Measurements from ENCODE around the gene STK32A.

The STK32A gene

DNA sequence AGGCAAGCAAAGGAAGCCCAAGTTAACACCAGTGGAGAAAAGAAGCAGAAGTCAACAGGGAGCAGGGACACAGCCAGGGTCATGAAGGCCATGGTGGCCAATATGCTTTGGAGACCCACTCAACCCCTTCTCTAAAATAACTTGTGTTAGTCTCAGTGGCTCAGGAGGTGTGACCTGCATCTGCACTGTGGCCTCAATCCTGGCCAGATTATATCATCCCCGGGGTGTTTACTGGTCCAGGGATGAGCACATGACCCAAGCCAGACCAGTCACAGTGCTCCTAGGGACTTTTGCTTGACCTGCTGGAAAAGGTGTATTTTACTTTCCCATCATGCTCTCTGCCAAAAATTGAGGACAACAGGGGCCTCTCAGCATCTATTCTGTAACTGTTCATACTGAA is 169.9 kb downstream of the STK32A start:
- H3K27me3 Mint-ChIP-seq (ENCODE audit: low read depth), result peaks cover 3% of the 10 kb centered on the region

DNA sequence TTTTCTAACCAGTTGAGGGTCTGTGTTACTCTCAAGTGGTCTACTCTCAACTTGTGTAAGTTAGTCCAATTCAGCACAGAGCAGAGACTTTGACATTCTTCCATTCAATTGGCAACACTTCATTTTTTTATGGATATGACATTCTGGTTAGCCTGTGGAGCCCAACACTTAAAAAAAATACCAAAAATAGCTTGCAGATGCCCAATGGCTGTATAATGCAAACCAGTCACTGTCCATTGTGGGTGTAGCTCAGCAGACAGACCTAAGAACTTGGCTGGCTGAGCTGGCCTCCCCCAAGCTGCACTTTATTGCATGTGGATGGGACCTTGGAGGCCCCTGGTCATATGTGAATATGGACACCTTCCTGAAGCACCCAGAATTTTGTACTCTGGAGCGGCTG is 171.8 kb downstream of the STK32A start:
- TF ChIP-seq, protein P1, sequence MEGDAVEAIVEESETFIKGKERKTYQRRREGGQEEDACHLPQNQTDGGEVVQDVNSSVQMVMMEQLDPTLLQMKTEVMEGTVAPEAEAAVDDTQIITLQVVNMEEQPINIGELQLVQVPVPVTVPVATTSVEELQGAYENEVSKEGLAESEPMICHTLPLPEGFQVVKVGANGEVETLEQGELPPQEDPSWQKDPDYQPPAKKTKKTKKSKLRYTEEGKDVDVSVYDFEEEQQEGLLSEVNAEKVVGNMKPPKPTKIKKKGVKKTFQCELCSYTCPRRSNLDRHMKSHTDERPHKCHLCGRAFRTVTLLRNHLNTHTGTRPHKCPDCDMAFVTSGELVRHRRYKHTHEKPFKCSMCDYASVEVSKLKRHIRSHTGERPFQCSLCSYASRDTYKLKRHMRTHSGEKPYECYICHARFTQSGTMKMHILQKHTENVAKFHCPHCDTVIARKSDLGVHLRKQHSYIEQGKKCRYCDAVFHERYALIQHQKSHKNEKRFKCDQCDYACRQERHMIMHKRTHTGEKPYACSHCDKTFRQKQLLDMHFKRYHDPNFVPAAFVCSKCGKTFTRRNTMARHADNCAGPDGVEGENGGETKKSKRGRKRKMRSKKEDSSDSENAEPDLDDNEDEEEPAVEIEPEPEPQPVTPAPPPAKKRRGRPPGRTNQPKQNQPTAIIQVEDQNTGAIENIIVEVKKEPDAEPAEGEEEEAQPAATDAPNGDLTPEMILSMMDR (IDR thresholded peaks at IDR 0.05; ENCODE audit: unreplicated experiment in 3 of 3), result no peak
- Mint-ChIP-seq H3K4me1 (peaks cover 31% of the 10 kb centered on the region), H3K27me3 (ENCODE audit: low read depth) (peaks cover 3% of the 10 kb centered on the region), H3K4me3 (no peak overlapping the region), H3K9me3 (no peaks in the 10 kb centered on the region), H3K27ac (peak overlapping the region; percentile 8 to 90 (median 16)), H3K36me3 (ENCODE audit: low read depth) (peaks cover 31% of the 10 kb centered on the region)

More for the DNA sequence above, 169.9 kb downstream of the STK32A start:
- Mint-ChIP-seq H3K27ac (peak overlapping the region in 1 of 3 experiments; percentile 34), H3K4me1 (peaks cover 19% of the 10 kb centered on the region), H3K9me3 (no peaks in the 10 kb centered on the region), H3K4me3 (no peak overlapping the region), H3K36me3 (ENCODE audit: low read depth) (peaks cover 41% of the 10 kb centered on the region)
- TF ChIP-seq, protein P1 (IDR thresholded peaks at IDR 0.05; ENCODE audit: unreplicated experiment in 3 of 3), result no peak

DNA sequence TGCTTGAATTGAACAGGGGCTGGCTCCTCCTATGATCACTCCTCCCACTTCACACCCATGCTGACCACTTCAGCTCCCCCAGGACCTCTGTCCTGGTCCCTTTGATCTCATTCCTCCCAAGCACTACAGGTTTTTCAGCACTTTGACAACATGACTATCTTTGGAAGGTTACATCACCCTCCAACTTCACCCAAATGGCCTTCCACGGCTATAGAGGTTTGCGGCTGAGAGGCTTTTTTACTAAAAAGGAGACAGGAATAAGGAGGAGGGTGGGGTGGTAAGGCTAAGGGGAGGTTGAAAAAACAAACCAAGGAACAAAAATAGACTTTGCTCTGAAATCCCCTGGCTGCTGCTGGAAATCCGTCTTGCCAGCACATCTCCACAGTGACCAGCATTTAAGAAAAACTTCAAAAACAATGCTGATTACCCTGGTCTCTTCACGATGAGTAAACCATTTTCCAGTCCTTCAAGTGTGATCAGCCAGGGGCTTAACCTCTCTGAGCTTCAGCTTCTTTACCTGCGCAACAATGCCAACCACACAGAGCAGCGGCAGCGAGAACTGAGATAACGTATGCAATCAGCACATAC is 172.4 kb downstream of the STK32A start:
- Mint-ChIP-seq H3K27ac (peak overlapping the region; percentile 8 to 90 (median 74)), H3K4me1 (peaks cover 37% of the 10 kb centered on the region), H3K36me3 (ENCODE audit: low read depth) (peaks cover 31% of the 10 kb centered on the region), H3K9me3 (no peaks in the 10 kb centered on the region), H3K27me3 (ENCODE audit: low read depth) (peaks cover 3% of the 10 kb centered on the region), H3K4me3 (peak overlapping the region in 1 of 3 experiments; percentile 22)
- TF ChIP-seq, protein P1 (IDR thresholded peaks at IDR 0.05; ENCODE audit: unreplicated experiment in 3 of 3), result no peak

DNA sequence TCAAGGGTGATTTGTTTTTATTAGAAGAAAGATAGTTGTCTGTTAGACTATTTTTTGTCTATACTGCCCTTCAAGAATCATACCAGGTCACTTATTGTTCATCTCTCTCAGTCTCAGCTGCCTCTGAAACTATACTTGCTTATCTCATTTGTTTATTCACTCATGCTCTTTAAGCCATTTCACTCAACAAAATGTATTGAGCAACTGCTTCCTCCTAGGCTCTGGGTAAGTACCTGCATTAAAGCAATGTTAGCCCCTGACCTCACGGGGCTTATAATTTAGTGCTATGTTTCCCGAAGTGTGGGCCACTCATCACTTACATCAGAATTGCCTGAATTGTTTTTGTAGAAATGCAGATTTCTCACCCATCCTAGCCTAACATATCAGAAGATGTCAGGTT is 174.2 kb downstream of the STK32A start:
- no peaks in the 10 kb centered on the region for H3K9me3 Mint-ChIP-seq
- TF ChIP-seq, protein P1 (IDR thresholded peaks at IDR 0.05; ENCODE audit: unreplicated experiment in 3 of 3), result no peak
- no peak overlapping the region for H3K27ac Mint-ChIP-seq
- H3K36me3 Mint-ChIP-seq (ENCODE audit: low read depth), result peaks cover 21% of the 10 kb centered on the region
- H3K4me3 Mint-ChIP-seq, result no peak overlapping the region
- peaks cover 3% of the 10 kb centered on the region for H3K27me3 Mint-ChIP-seq (ENCODE audit: low read depth)
- peaks cover 42% of the 10 kb centered on the region for H3K4me1 Mint-ChIP-seq

DNA sequence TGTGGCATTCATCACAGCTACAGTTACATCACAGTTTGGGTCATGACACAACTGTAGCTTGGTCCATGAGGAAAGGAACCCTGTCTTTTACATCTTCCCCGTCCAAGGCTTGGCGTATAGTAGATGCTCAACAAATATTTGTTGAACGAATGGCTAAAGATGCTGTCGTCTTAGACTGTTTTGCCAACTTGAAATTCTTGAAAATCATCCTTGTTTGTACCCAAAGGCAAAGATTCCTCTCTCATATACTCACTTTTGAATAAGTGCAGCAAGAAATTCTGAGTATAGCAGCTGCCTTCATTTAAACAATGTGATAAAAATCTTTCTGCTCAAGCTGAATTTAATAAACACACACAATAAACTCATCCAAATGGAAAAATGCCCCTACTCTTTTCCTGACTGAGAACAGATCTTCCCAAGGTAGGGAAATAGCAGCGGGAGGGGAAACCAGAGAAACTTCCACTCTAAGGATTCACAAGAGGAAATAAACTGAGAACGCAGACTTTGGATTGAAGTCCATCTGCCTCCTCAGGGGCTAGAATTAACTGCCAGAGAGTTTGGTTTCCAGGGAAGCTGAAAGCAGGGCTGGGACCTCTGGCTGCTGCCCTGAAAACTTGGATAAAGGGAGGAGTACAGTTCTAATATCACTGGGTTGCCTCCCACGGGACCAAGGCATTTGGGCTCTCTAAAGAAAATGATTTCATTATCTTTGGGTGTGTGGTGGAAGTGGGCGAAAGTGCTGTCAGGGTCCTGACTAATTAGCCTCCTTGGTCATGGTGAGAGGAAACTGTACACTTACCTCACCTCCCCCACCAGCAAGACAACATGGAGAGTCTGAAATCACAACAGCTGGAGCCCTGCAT is 175.9 kb downstream of the STK32A start:
- no peaks in the 10 kb centered on the region for H3K9me3 Mint-ChIP-seq
- no peak overlapping the region for H3K4me3 Mint-ChIP-seq
- H3K36me3 Mint-ChIP-seq (ENCODE audit: low read depth), result peaks cover 22% of the 10 kb centered on the region
- TF ChIP-seq, protein P1 (IDR thresholded peaks at IDR 0.05; ENCODE audit: unreplicated experiment in 3 of 3), result no peak
- peaks cover 7% of the 10 kb centered on the region for H3K27me3 Mint-ChIP-seq (ENCODE audit: low read depth)
- H3K27ac Mint-ChIP-seq, result peak overlapping the region; percentile 20 to 89 (median 66)
- H3K4me1 Mint-ChIP-seq, result peaks cover 45% of the 10 kb centered on the region
